ENCODE measurements around the gene SLIT3.

The SLIT3 gene

GRCh38 chr5:168843277-168844015, 457.5 kb downstream of the SLIT3 start:
- DNase-seq: no peak

DNA sequence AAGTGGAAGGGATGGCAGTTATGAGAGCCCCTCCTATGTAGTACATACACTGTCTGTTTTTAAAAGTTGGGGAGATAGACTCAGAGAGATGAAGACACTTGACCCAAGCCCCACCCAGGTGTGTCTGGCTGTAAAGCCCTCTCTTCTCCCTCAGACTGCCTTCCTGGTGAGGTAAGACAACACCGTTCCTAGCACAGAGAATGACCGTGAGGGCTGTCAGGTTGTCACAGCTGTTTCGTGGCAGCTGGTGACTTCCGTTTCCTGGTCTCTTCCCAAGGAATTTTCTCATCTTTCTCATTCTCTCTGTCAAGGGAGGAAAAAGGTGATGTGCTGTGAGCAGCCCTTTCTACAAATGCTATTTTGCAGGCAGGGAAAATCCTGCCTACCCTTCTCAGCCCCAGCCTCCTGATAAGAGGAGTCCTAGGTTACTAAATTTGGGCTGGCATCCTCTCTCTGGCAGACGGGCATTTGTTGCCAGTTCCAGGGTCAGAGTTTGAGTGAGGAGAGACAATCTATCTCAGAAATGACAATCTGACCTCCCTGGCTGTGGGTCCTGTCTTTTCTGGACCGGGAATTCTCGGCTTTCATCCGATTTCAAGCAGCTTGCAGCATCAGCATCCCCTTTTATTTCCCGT, 458.3 kb downstream of the SLIT3 start:
- no peak for DNase-seq

- DNase-seq: no peak
Measured at GRCh38 chr5:168837852-168838251, 463.1 kb downstream of the SLIT3 start.

DNA sequence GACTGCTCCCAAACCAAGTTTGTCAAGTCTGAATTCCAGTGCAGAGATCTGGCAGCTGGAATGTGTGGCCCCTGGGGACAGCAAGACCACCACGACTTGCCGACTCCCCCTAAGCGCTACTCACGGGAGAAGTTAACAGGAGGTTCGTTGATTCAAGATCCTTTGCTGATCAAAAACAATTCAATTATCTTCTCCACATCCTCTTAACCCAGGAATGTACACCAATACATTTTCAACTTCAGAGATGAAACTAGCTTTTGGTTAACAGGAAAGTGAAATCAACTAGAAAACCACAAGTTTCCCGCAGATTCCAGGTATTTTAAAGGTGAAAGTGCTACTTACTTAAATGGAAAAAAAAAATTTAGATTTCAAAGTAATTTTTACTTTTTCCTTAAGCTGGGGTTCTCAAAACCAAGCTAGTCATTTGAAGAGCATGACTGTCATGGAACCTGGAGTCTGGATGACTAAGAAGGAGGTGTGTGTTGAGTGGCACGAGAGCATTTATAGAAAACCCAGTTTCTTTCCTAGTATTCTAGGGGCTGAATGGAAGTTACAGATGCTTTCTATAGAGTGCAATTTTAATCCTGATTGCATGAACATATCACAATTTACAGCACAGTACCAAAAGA, 464.2 kb downstream of the SLIT3 start:
- DNase-seq: no peak

DNA sequence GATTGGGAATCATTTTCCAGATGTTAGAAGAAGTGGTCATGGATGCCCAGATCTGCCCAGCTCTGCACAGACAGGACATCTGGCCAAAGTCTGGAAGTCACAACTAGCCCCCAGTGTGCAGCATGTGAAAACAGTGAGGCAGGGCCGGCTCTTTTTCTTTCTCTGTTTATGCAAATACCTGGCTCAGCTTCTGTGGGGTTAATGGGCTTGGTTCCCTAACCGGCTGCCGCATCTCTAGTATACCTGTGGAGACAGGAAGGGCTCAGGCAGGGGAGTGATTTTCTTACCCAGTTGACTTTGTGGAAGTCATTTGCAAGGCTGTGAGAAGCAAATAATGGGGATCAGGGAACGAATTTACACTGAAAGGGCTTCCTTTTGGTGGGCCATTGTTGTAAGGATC, 467.0 kb downstream of the SLIT3 start:
- no peak for DNase-seq

DNA sequence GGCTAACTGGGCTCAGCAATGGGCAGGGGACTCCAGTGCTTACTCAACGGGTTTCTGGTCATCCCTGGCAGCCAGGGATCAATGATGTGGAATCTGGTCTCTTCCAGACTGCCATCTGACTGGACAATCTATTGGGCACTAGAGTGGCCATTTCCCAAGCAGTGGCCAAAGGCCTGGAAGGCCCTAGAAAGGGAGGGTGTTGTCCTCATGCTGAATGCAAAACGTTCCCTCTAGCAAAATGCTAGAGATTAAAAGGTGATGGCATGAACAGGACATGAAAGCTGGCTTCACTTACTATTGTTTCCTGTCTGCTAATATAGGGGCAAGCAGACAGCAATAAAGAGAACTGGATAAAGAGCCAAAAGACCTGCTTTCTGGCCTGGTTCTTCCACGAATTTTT, 467.6 kb downstream of the SLIT3 start:
- DNase-seq: no peak

- DNase-seq: no peak
Measured at GRCh38 chr5:168832308-168832707, 468.6 kb downstream of the SLIT3 start.

GRCh38 chr5:168831383-168831782, 469.6 kb downstream of the SLIT3 start:
- peak; percentile 69 for DNase-seq

GRCh38 chr5:168830833-168831232, 470.1 kb downstream of the SLIT3 start:
- DNase-seq: no peak

DNA sequence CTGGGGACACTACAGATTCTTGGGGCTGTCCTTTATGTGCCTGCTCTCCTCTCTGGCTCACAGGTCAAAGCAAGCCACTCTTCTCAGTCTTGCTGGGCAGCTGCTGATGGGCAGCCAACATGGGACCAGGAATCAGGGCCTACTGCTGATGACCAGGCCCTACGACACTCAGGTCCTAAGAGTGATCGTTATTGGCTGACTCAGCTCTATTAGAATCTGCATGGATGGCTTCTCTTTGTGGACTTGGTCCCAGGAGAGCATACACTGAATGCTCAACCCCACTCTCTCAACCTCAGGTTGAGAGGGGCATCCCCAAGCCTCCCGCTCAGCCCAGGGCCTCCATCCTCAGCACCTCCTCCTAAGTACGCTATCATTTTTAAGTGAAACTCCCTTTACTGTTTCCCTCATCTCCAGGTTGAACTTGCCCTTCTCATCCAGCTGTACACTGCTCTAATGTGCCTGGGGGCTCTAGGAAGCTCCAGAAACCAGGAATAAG, 471.0 kb downstream of the SLIT3 start:
- DNase-seq: no peak

DNA sequence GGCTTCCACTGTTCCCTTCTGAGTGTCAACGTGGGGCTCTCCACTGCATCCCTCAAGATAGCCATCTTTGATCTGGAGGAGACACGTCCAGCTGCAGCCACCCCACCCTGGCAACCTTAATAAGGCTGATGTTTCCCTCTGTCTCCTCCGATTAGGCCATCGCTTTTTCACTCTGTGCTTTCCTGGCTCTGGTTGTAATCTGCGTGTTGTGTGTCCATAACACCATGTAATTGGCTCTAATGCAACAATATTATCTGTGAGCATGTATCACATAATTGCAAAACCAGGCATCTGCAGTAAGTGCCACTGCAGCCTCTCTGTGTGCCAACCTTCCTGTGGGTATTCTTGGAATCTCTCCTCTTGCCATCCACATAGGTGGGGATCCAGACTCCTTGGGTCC, 471.9 kb downstream of the SLIT3 start:
- DNase-seq: no peak

GRCh38 chr5:168827636-168828035, 473.3 kb downstream of the SLIT3 start:
- no peak for DNase-seq

GRCh38 chr5:168826246-168826725, 474.7 kb downstream of the SLIT3 start:
- no peak for DNase-seq

GRCh38 chr5:168822745-168823281, 478.1 kb downstream of the SLIT3 start:
- DNase-seq: no peak

DNA sequence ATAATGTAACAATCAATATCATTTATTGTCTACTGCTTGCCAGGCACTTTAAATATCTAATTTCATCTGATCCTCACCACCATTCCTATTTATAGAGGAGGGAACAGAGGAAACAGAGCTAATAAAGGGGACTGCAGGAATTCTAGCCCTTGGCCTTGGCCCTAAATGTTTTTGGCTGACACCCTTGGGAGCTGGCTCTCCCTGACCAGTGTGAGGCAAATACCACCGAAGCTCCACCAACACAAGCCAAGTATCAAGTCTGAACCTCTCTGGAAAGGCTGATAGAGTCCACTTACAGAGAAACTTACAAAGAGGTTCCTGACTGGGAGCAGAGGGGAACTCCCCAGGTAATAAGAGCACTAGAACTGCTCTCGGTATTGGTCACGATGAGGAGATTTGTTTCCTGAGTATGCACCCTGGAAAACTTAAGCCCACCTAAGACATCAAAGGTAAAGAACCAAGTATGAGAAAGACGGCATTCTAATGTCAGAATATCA, 478.6 kb downstream of the SLIT3 start:
- no peak for DNase-seq

DNA sequence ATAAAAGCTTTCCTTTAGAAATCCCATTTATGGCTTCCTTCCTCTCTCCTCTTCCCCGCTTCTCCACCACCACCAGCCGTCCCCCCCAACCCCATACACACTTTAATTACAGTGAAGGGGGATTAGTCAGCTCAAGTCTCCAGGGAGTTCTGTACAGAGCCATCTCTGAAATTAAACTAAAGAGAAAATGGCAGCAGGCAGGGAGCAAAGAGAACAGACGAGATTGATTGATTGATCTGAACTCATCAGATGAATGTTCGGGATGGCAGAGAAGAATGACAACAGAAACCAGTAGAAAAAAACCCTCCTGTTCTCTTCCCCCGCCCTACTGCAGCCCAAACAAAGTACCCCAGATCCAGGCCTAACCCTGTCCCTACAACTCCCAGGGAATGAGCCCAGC, 480.1 kb downstream of the SLIT3 start:
- no peak for DNase-seq

- no peak for DNase-seq
Measured at GRCh38 chr5:168819004-168819621, 481.8 kb downstream of the SLIT3 start.

DNA sequence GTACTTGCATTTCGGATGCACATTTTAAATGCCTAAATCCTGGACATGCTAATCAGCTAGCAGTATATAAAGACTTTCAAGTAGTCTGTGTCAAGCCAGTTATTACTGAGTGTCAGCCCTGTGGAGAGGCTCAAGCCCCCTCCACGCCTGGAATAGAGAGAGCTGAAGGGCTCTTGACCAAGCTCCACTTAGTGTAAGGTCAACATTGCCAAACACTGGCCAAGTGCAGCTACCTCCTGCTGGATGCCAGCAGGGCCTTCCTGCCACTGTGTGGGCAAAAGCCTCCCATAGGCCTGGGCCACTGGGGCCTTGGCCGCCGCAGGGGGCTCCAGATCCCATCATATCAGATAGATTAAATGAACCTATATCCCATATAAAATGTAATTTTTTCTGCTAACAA, 482.4 kb downstream of the SLIT3 start:
- no peak for DNase-seq

DNA sequence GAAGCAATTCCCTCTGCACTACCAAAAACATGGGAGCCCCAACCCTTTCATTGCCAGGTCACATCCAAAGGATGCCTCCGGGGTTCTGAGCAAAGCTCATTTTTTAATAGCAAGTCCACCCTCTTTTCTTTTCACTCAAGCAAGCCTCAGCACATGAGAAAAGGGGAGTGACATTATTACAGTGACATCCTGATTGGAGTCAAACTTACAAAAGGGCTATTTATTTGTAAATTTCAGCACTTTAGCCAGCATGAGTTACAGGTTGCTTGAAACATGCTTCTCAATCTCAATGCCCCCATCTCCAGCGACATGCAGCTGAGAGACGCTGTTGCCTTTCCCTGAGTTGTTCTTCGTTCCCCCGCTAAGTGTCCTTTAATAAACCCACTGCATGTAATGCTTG, 483.3 kb downstream of the SLIT3 start:
- DNase-seq: no peak

GRCh38 chr5:168816661-168817060, 484.3 kb downstream of the SLIT3 start:
- DNase-seq: no peak

- DNase-seq: no peak
Measured at GRCh38 chr5:168813184-168813968, 487.6 kb downstream of the SLIT3 start.

DNA sequence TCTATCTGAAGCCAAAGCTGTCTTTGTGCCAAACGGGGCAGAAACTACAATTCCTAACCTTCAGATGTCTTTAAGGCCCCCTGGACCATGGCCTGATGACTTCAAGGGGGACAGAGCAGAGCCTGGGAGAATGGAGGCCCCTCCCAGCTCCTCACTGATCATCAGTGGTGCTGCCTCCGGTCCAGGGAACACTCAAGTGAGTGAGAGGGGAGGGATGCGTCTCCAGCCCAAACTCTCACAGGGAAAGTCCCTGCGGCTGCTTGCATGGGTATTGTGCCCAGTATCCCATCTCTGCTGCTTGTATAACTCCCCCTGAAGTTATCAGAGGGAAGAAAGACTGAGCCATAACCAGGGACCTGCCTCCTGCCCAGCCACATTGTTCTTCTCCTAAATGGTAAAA, 490.3 kb downstream of the SLIT3 start:
- no peak for DNase-seq

All from NCI-H1694 treated with DMSO at 0.1 percent for 48 hours (cell line).